RWPE2 (cell line): ENCODE data around the gene PDSS2.

Experiments used
- ATAC-seq: fragments of 200-7000 bp; cut with Tn5 transposase; 3 replicates; pipeline ENCODE4 v1.9.1; 2021; ENCODE audit warnings: low read depth
- DNase-seq: peaks from one replicate; pipeline ENCODE4 v3.0.0-alpha.2; 2020; ENCODE audit warnings: low spot score
- H3K27ac ChIP-seq: fragments of 450-650 bp; 2 replicates; pipeline ENCODE4 v1.5.1; 2017; ENCODE audit warnings: mild to moderate bottlenecking; ENCODE audit not compliant: poor library complexity, severe bottlenecking
- H3K27me3 ChIP-seq: fragments of 250-450 bp; sonication (Bioruptor Pico); 2 replicates; pipeline ENCODE4 v1.5.1; 2021; ENCODE audit warnings: mild to moderate bottlenecking, moderate library complexity; ENCODE audit not compliant: insufficient read depth, poor library complexity, severe bottlenecking
- H3K36me3 ChIP-seq: fragments of 250-450 bp; sonication (Bioruptor Pico); 2 replicates; pipeline ENCODE4 v1.5.1; 2020; ENCODE audit warnings: low read depth, mild to moderate bottlenecking, moderate library complexity
- H3K4me1 ChIP-seq: fragments of 250-450 bp; sonication (Bioruptor Pico); 2 replicates; pipeline ENCODE4 v1.5.1; 2021; ENCODE audit warnings: mild to moderate bottlenecking, moderate library complexity; ENCODE audit not compliant: insufficient read depth, poor library complexity, severe bottlenecking
- H3K4me3 ChIP-seq: fragments of 250-450 bp; sonication (Bioruptor Pico); 2 replicates; pipeline ENCODE4 v1.5.1; 2021; ENCODE audit warnings: mild to moderate bottlenecking, moderate library complexity; ENCODE audit not compliant: severe bottlenecking
- H3K9me3 ChIP-seq: fragments of 250-450 bp; sonication (Bioruptor Pico); 2 replicates; pipeline ENCODE4 v1.5.1; 2021; ENCODE audit warnings: mild to moderate bottlenecking, moderate library complexity; ENCODE audit not compliant: severe bottlenecking
- CTCF ChIP-seq: fragments of 450-650 bp; IDR thresholded peaks from one replicate; pipeline ENCODE4 v1.5.1; 2017; ENCODE audit warnings: mild to moderate bottlenecking, moderate library complexity; ENCODE audit not compliant: poor library complexity, severe bottlenecking

PDSS2 gene

GRCh38 chr6:107399935-107400334, 59.4 kb downstream of the PDSS2 start:
- no peak for TF ChIP-seq CTCF
- Histone ChIP-seq H3K27me3 (no peaks in the 10 kb centered on the region), H3K27ac (no peak overlapping the region), H3K4me3 (no peak overlapping the region), H3K36me3 (peaks cover under 1% of the 10 kb centered on the region; the same call in 1 of the 2 replicates), H3K9me3 (no peaks in the 10 kb centered on the region), H3K4me1 (no peaks in the 10 kb centered on the region)
- DNase-seq (no peak), ATAC-seq (no peak)

- no peak for ATAC-seq
- H3K4me3 ChIP-seq: no peak overlapping the region
- no peaks in the 10 kb centered on the region for H3K27me3 ChIP-seq
- peaks cover 8% of the 10 kb centered on the region for H3K9me3 ChIP-seq
- DNase-seq: no peak
- H3K36me3 ChIP-seq: peaks cover 11% of the 10 kb centered on the region; the same call in 1 of the 2 replicates
- TF ChIP-seq CTCF: no peak
- H3K27ac ChIP-seq: no peak overlapping the region
- H3K4me1 ChIP-seq: no peaks in the 10 kb centered on the region
These were observed 61.4 kb downstream of the PDSS2 start for GRCh38 chr6:107398001-107398400.

GRCh38 chr6:107396211-107396610, 63.2 kb downstream of the PDSS2 start:
- no peaks in the 10 kb centered on the region for H3K4me1 ChIP-seq
- H3K36me3 ChIP-seq: peaks cover 11% of the 10 kb centered on the region; the same call in 1 of the 2 replicates
- no peak overlapping the region for H3K27ac ChIP-seq
- no peak for TF ChIP-seq CTCF
- H3K9me3 ChIP-seq: peaks cover 8% of the 10 kb centered on the region
- no peak for ATAC-seq
- no peak for DNase-seq
- no peaks in the 10 kb centered on the region for H3K27me3 ChIP-seq
- no peak overlapping the region for H3K4me3 ChIP-seq

- Histone ChIP-seq H3K4me1 (no peaks in the 10 kb centered on the region), H3K27ac (no peak overlapping the region), H3K27me3 (no peaks in the 10 kb centered on the region), H3K9me3 (peaks cover 8% of the 10 kb centered on the region), H3K36me3 (peaks cover 11% of the 10 kb centered on the region; the same call in 1 of the 2 replicates), H3K4me3 (no peak overlapping the region)
- no peak for TF ChIP-seq CTCF
- no peak for ATAC-seq
- DNase-seq: no peak
These were observed 67.3 kb downstream of the PDSS2 start for GRCh38 chr6:107392069-107392468.

GRCh38 chr6:107390685-107391435, 68.5 kb downstream of the PDSS2 start:
- no peak for TF ChIP-seq CTCF
- ATAC-seq (no peak), DNase-seq (no peak)
- Histone ChIP-seq H3K36me3 (peaks cover 11% of the 10 kb centered on the region; the same call in 1 of the 2 replicates), H3K9me3 (peaks cover 8% of the 10 kb centered on the region), H3K27me3 (no peaks in the 10 kb centered on the region), H3K27ac (no peak overlapping the region), H3K4me1 (no peaks in the 10 kb centered on the region), H3K4me3 (no peak overlapping the region)
